ENCODE measurements around the gene ZNF396.
A peak's percentile ranks its signal among the peaks of the same experiment; 100 is the strongest.

ZNF396 gene

GRCh38 chr18:35392375-35392774 lies 15.2 kb upstream of the ZNF396 start:
- no peak overlapping the region for H3K4me2 ChIP-seq (ENCODE audit: low read length)
- no peaks in the 10 kb centered on the region for H3K36me3 ChIP-seq (replicated peaks; ENCODE audit: low read depth, low read length)
- H3K9ac ChIP-seq (ENCODE audit: low read length) = no peak overlapping the region
- H2AFZ ChIP-seq (ENCODE audit: low read depth, low read length) = no peak overlapping the region
- H3K9me3 ChIP-seq (ENCODE audit: insufficient read depth, low read length) = no peaks in the 10 kb centered on the region
- H3K4me1 ChIP-seq (ENCODE audit: low read length) = peaks cover 14% of the 10 kb centered on the region
- TF ChIP-seq EZH2phosphoT487 (IDR thresholded peaks at IDR 0.05; ENCODE audit: low read depth) (no peak), CTCF (IDR thresholded peaks at IDR 0.05; ENCODE audit: low read depth, low read length) (no peak)
- no peak overlapping the region for H3K4me3 ChIP-seq (ENCODE audit: low read length)
- no peaks in the 10 kb centered on the region for H4K20me1 ChIP-seq (ENCODE audit: insufficient read depth, low read length)
- H3K27ac ChIP-seq (ENCODE audit: low read length) = no peak overlapping the region
- no peaks in the 10 kb centered on the region for H3K79me2 ChIP-seq (ENCODE audit: low read length)
- H3K27me3 ChIP-seq (ENCODE audit: low read depth, low read length) = peaks cover 22% of the 10 kb centered on the region

- peak overlapping the region; percentile 45; the same call in 1 of the 2 replicates for H2AFZ ChIP-seq (ENCODE audit: low read depth, low read length)
- no peaks in the 10 kb centered on the region for H4K20me1 ChIP-seq (ENCODE audit: insufficient read depth, low read length)
- peaks cover 19% of the 10 kb centered on the region for H3K4me1 ChIP-seq (ENCODE audit: low read length)
- H3K79me2 ChIP-seq (ENCODE audit: low read length) = no peaks in the 10 kb centered on the region
- no peaks in the 10 kb centered on the region for H3K9me3 ChIP-seq (ENCODE audit: insufficient read depth, low read length)
- no peak for TF ChIP-seq CTCF (IDR thresholded peaks at IDR 0.05; ENCODE audit: low read depth, low read length)
- no peak for TF ChIP-seq EZH2phosphoT487 (IDR thresholded peaks at IDR 0.05; ENCODE audit: low read depth)
- H3K27ac ChIP-seq (ENCODE audit: low read length) = no peak overlapping the region
- peak overlapping the region; percentile 20; the same call in 1 of the 2 replicates for H3K4me2 ChIP-seq (ENCODE audit: low read length)
- no peaks in the 10 kb centered on the region for H3K36me3 ChIP-seq (replicated peaks; ENCODE audit: low read depth, low read length)
- H3K27me3 ChIP-seq (ENCODE audit: low read depth, low read length) = peaks cover 22% of the 10 kb centered on the region
- H3K9ac ChIP-seq (ENCODE audit: low read length) = no peak overlapping the region
- no peak overlapping the region for H3K4me3 ChIP-seq (ENCODE audit: low read length)
These were observed 14.0 kb upstream of the ZNF396 start for GRCh38 chr18:35390951-35391700.

- no peaks in the 10 kb centered on the region for H3K9me3 ChIP-seq (ENCODE audit: insufficient read depth, low read length)
- no peaks in the 10 kb centered on the region for H3K79me2 ChIP-seq (ENCODE audit: low read length)
- peaks cover 25% of the 10 kb centered on the region for H3K27me3 ChIP-seq (ENCODE audit: low read depth, low read length)
- peak overlapping the region; percentile 3; the same call in 1 of the 2 replicates for H3K4me2 ChIP-seq (ENCODE audit: low read length)
- H3K36me3 ChIP-seq (replicated peaks; ENCODE audit: low read depth, low read length) = no peaks in the 10 kb centered on the region
- H4K20me1 ChIP-seq (ENCODE audit: insufficient read depth, low read length) = no peaks in the 10 kb centered on the region
- peaks cover 19% of the 10 kb centered on the region for H3K4me1 ChIP-seq (ENCODE audit: low read length)
- H3K27ac ChIP-seq (ENCODE audit: low read length) = no peak overlapping the region
- no peak overlapping the region for H3K9ac ChIP-seq (ENCODE audit: low read length)
- TF ChIP-seq CTCF (IDR thresholded peaks at IDR 0.05; ENCODE audit: low read depth, low read length) (no peak), EZH2phosphoT487 (IDR thresholded peaks at IDR 0.05; ENCODE audit: low read depth) (no peak)
- no peak overlapping the region for H3K4me3 ChIP-seq (ENCODE audit: low read length)
- no peak overlapping the region; the same call in 1 of the 2 replicates for H2AFZ ChIP-seq (ENCODE audit: low read depth, low read length)
These were observed 12.0 kb upstream of the ZNF396 start for GRCh38 chr18:35389095-35389618.

GRCh38 chr18:35387152-35387571 lies 10.0 kb upstream of the ZNF396 start:
- TF ChIP-seq EZH2phosphoT487 (IDR thresholded peaks at IDR 0.05; ENCODE audit: low read depth) (no peak), CTCF (IDR thresholded peaks at IDR 0.05; ENCODE audit: low read depth, low read length) (peak; percentile 48)
- Histone ChIP-seq H3K9me3 (ENCODE audit: insufficient read depth, low read length) (no peaks in the 10 kb centered on the region), H3K4me1 (ENCODE audit: low read length) (peaks cover 19% of the 10 kb centered on the region), H3K27ac (ENCODE audit: low read length) (no peak overlapping the region), H3K9ac (ENCODE audit: low read length) (no peak overlapping the region), H3K36me3 (replicated peaks; ENCODE audit: low read depth, low read length) (no peaks in the 10 kb centered on the region), H3K79me2 (ENCODE audit: low read length) (no peaks in the 10 kb centered on the region), H2AFZ (ENCODE audit: low read depth, low read length) (peak overlapping the region; percentile 50; the same call in 1 of the 2 replicates), H3K4me2 (ENCODE audit: low read length) (peak overlapping the region; percentile 75), H3K4me3 (ENCODE audit: low read length) (peak overlapping the region; percentile 60), H3K27me3 (ENCODE audit: low read depth, low read length) (peaks cover 25% of the 10 kb centered on the region), H4K20me1 (ENCODE audit: insufficient read depth, low read length) (no peaks in the 10 kb centered on the region)

All from OCI-LY3 (cell line).